HCT116 (cell line): ENCODE data around the gene PKP3. TPM values are rescaled to one million over a fixed set of nuclear protein-coding genes. Genes with fewer than 3 reads are reported as not detected.
"Not testable (repeated sequence)": the region's sequence is repeated elsewhere in the genome, so short reads cannot be mapped to it uniquely, and the experiment has no call there.

Source experiments
- ATAC-seq: fragments of 200-7000 bp; cut with Tn5 transposase; 2 replicates; pipeline ENCODE4 v1.9.1; 2020; ENCODE audit warnings: mild to moderate bottlenecking, moderate library complexity
- BruUV-seq: library from RNA; stranded (reverse); fragments of 400-500 nt; replicated peaks from 2 replicates; lab custom pipeline; 2021; lab: Mats Ljungman, UMichigan
- CTCF ChIA-PET: fragments of 300-600 bp; sonication (Branson Sonifier 250); formaldehyde crosslinking; loops from one replicate; lab custom pipeline; 2021; ENCODE audit warnings: antibody characterized with exemption; lab: Charles Lee
- POLR2A ChIA-PET: fragments of 300-600, 350-600 bp; sonication (Branson Sonifier 250); formaldehyde crosslinking; loops from one replicate; lab custom pipeline; 2021; ENCODE audit warnings: antibody characterized with exemption; lab: Charles Lee
- RAD21 ChIA-PET, 2 experiments: fragments of 300-600 bp; sonication (Branson Sonifier 250); formaldehyde crosslinking; loops; one replicate each; lab custom pipeline; 2023; ENCODE audit warnings: low total read pairs in 2 of 2; ENCODE audit not compliant: uncharacterized antibody in 2 of 2, unreplicated experiment in 2 of 2, low non-redundant PET in 1 of 2; lab: Charles Lee
- DNase-seq: peaks from one replicate; pipeline ENCODE4 v3.0.0-alpha.2; 2010; ENCODE audit warnings: low read depth, low spot score
- H2AFZ ChIP-seq: fragments of 200-600 bp; shearing (Covaris generic), sonication (generic); 2 replicates; pipeline ENCODE4 v1.6.1; 2017; ENCODE audit warnings: low read depth, mixed run types, mixed read lengths, antibody characterized with exemption, low read length; ENCODE audit not compliant: poor library complexity, severe bottlenecking
- H3K27ac ChIP-seq: 2 replicates; pipeline ENCODE4 v1.5.1; 2012; ENCODE audit warnings: low read depth, low read length
- H3K27me3 ChIP-seq: fragments of 200-600 bp; sonication (generic); 2 replicates; pipeline ENCODE4 v1.6.1; 2016; ENCODE audit warnings: mixed run types, low read length, mixed read lengths; ENCODE audit not compliant: insufficient read depth
- H3K36me3 ChIP-seq, 2 experiments: fragments of 200-500 bp in 1 of 2; fragments of 200-600 bp in 1 of 2; sonication (Bioruptor generic) in 1 of 2; sonication (generic) in 1 of 2; 2 replicates each; pipeline versions ENCODE4 v1.5.1 to v1.6.1; 2014 to 2016; ENCODE audit warnings: low read length in 2 of 2, inconsistent platforms in 1 of 2, mixed read lengths in 1 of 2, mixed run types in 1 of 2; ENCODE audit not compliant: insufficient read depth in 2 of 2, control insufficient read depth in 1 of 2
- H3K4me1 ChIP-seq, 2 experiments: fragments of 200-600 bp in 1 of 2; sonication (generic) in 1 of 2; 2 replicates each; pipeline versions ENCODE4 v1.5.1 to v1.6.1; 2012 to 2017; ENCODE audit warnings: low read length in 2 of 2, inconsistent platforms in 1 of 2, mild to moderate bottlenecking in 1 of 2, mixed read lengths in 1 of 2, mixed run types in 1 of 2, moderate library complexity in 1 of 2; ENCODE audit not compliant: insufficient read depth in 2 of 2, control insufficient read depth in 1 of 2
- H3K4me2 ChIP-seq: fragments of 200-600 bp; sonication (generic); 2 replicates; pipeline ENCODE4 v1.6.1; 2017; ENCODE audit warnings: mixed run types, low read length, mixed read lengths
- H3K4me3 ChIP-seq, 2 experiments: fragments of 200-600 bp in 1 of 2; sonication (generic) in 1 of 2; replicated peaks in 1 of 2; 2 replicates each; pipeline ENCODE4 v1.5.1; 2011 to 2016; ENCODE audit warnings: low read length in 2 of 2, control low read depth in 1 of 2, low read depth in 1 of 2, mild to moderate bottlenecking in 1 of 2, mixed read lengths in 1 of 2, mixed run types in 1 of 2
- H3K79me2 ChIP-seq: fragments of 200-600 bp; sonication (generic); 2 replicates; pipeline ENCODE4 v1.6.1; 2017; ENCODE audit warnings: mild to moderate bottlenecking, mixed run types, low read length, moderate library complexity, mixed read lengths; ENCODE audit not compliant: insufficient read depth
- H3K9ac ChIP-seq: fragments of 200-600 bp; sonication (generic); 2 replicates; pipeline ENCODE4 v1.6.1; 2016; ENCODE audit warnings: low read length, mixed read lengths
- H3K9me2 ChIP-seq: fragments of 200-600 bp; sonication (generic), shearing (Covaris generic); 2 replicates; pipeline ENCODE4 v1.6.1; 2017; ENCODE audit warnings: mixed run types, mild to moderate bottlenecking, moderate library complexity; ENCODE audit not compliant: insufficient read depth
- H3K9me3 ChIP-seq, 2 experiments: fragments of 200-500 bp in 1 of 2; fragments of 200-600 bp in 1 of 2; sonication (Bioruptor generic) in 1 of 2; sonication (generic) in 1 of 2; 2 replicates each; pipeline ENCODE4 v1.6.1; 2014 to 2017; ENCODE audit warnings: low read length in 2 of 2, mixed read lengths in 2 of 2, inconsistent platforms in 1 of 2, low read depth in 1 of 2, mild to moderate bottlenecking in 1 of 2, mixed run types in 1 of 2, moderate library complexity in 1 of 2; ENCODE audit not compliant: control insufficient read depth in 1 of 2, insufficient read depth in 1 of 2
- H4K20me1 ChIP-seq: fragments of 200-600 bp; sonication (generic), shearing (Covaris generic); 2 replicates; pipeline ENCODE4 v1.6.1; 2017; ENCODE audit warnings: mixed run types, mild to moderate bottlenecking, moderate library complexity; ENCODE audit not compliant: insufficient read depth
- CBX3 ChIP-seq: IDR thresholded peaks from 2 replicates; pipeline ENCODE4 v1.6.1; 2012; ENCODE audit warnings: low read depth
- CEBPB ChIP-seq: IDR thresholded peaks from 2 replicates; pipeline ENCODE4 v1.6.1; 2012; ENCODE audit warnings: low read depth
- EGR1 ChIP-seq: IDR thresholded peaks from 2 replicates; pipeline ENCODE4 v1.6.1; 2012; ENCODE audit warnings: low read depth
- ELF1 ChIP-seq: IDR thresholded peaks from 2 replicates; pipeline ENCODE4 v1.6.1; 2012; ENCODE audit warnings: low read depth, borderline replicate concordance
- EZH2phosphoT487 ChIP-seq: fragments of 200-600 bp; IDR thresholded peaks from 2 replicates; pipeline ENCODE4 v1.6.1; 2018; ENCODE audit warnings: antibody characterized with exemption, borderline replicate concordance
- FOSL1 ChIP-seq: IDR thresholded peaks from 2 replicates; pipeline ENCODE4 v1.6.1; 2012; ENCODE audit warnings: low read depth
- POLR2AphosphoS5 ChIP-seq: IDR thresholded peaks from 2 replicates; pipeline ENCODE4 v1.6.1; 2011; ENCODE audit warnings: mild to moderate bottlenecking, low read depth, low read length, moderate library complexity
- SIN3A ChIP-seq: IDR thresholded peaks from 2 replicates; pipeline ENCODE4 v1.6.1; 2012; ENCODE audit warnings: low read depth
- SP1 ChIP-seq: IDR thresholded peaks from 2 replicates; pipeline ENCODE4 v1.6.1; 2012; ENCODE audit warnings: low read depth
- SRF ChIP-seq: IDR thresholded peaks from 2 replicates; pipeline ENCODE4 v1.6.1; 2012; ENCODE audit warnings: low read depth
- TCF7L2 ChIP-seq: IDR thresholded peaks from 2 replicates; pipeline ENCODE4 v1.7.0; 2011; ENCODE audit warnings: borderline replicate concordance, inconsistent platforms; ENCODE audit not compliant: insufficient read depth, insufficient read length; ENCODE audit errors: extremely low read depth
- intact Hi-C: fragments of 100-400 bp; cut with micrococcal nuclease; formaldehyde crosslinking; loops from 2 replicates; pipeline ENCODE4 v1.10.0; 2022
- total RNA-seq: library from RNA; stranded (reverse); gene quantifications from one replicate; pipeline ENCODE4 v1.2.1, GENCODE V29; 2021; ENCODE audit not compliant: unreplicated experiment
- TF ChIP-seq, protein P1 (sequence below): IDR thresholded peaks from 2 replicates; pipeline ENCODE4 v1.6.1; 2011; ENCODE audit warnings: mild to moderate bottlenecking, low read length, moderate library complexity; ENCODE audit not compliant: insufficient replicate concordance; ENCODE audit errors: extremely low read depth
- TF ChIP-seq, protein P2 (sequence below): IDR thresholded peaks from 2 replicates; pipeline ENCODE4 v1.6.1; 2012
- TF ChIP-seq, protein P3 (sequence below): IDR thresholded peaks from 2 replicates; pipeline ENCODE4 v1.6.1; 2012; ENCODE audit warnings: low read depth
- TF ChIP-seq, protein P4 (sequence below): IDR thresholded peaks from 2 replicates; pipeline ENCODE4 v1.6.1; 2012

The PKP3 gene
- total RNA-seq, 1 experiment from 2014 or later, result 157 TPM

DNA sequence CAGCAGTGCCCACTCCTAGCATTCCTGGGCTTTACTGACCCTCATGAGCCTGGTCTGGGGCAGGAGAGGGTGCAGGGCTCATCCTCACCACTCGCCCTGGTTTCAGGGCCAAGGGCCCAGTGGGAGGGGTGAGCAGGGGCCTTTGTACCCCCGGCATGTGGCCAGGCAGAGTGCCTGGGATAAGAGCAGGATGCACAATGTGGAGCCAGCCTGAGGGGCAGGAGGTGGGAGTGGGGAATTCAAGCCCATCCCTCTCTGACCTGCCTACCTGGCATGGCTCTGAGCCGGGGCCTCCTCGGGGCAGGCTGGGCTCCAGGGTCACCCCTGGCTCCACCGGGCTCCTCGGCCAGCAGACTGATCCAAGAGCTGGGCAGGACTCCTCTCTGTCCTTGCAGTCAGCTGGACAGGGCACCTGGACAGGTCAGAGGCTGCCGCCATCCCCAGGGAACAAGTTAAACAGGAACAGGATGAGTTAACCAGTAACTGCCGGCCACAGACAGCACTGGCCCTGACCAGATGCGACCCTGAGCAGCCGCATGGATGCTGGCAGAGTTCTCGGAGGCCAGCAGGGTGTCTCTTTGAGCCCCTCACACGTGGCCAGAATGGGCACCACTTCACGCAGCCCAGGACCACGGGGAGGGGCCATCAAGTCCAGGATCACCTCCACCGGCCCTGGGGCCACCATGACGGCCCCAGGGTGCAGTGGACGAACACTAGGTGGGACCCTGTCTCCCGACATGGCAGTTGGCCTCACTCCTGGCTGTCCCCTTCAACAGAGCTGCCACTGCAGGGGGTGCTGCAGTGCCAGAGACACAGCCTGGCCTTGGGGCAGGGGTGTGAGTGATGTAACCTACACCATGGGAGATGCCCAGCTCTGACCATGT, 15.8 kb downstream of the PKP3 start:
- Histone ChIP-seq H3K36me3 (no peaks in the 10 kb centered on the region; a peak in 2 of 4 replicates), H3K4me1 (peaks cover 14 to 48% of the 10 kb centered on the region in 2 experiments), H3K27me3 (no peaks in the 10 kb centered on the region), H3K9ac (no peak overlapping the region), H3K4me3 (no peak overlapping the region), H3K79me2 (no peaks in the 10 kb centered on the region), H3K27ac (no peak overlapping the region), H3K9me2 (no peaks in the 10 kb centered on the region), H2AFZ (no peak overlapping the region), H4K20me1 (no peaks in the 10 kb centered on the region), H3K4me2 (no peak overlapping the region), H3K9me3 (no peaks in the 10 kb centered on the region)
- CTCF ChIA-PET, result no interaction called here
- RAD21 ChIA-PET, result no interaction called here
- no TSS peak for BruUV-seq
- POLR2A ChIA-PET, result no interaction called here
- ATAC-seq (no peak), DNase-seq (no peak)
- intact Hi-C loops, result loop anchor here (5.0 kb wide), 1 partner anchor 37 kb away; no protein-coding TSS in a partner anchor
- TF ChIP-seq SIN3A, result no peak
- TF ChIP-seq, protein P1, sequence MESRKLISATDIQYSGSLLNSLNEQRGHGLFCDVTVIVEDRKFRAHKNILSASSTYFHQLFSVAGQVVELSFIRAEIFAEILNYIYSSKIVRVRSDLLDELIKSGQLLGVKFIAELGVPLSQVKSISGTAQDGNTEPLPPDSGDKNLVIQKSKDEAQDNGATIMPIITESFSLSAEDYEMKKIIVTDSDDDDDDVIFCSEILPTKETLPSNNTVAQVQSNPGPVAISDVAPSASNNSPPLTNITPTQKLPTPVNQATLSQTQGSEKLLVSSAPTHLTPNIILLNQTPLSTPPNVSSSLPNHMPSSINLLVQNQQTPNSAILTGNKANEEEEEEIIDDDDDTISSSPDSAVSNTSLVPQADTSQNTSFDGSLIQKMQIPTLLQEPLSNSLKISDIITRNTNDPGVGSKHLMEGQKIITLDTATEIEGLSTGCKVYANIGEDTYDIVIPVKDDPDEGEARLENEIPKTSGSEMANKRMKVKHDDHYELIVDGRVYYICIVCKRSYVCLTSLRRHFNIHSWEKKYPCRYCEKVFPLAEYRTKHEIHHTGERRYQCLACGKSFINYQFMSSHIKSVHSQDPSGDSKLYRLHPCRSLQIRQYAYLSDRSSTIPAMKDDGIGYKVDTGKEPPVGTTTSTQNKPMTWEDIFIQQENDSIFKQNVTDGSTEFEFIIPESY, result no peak
- TF ChIP-seq CBX3, result no peak
- no peak for TF ChIP-seq FOSL1
- no peak for TF ChIP-seq EGR1
- TF ChIP-seq TCF7L2, result no peak
- TF ChIP-seq, protein P2, sequence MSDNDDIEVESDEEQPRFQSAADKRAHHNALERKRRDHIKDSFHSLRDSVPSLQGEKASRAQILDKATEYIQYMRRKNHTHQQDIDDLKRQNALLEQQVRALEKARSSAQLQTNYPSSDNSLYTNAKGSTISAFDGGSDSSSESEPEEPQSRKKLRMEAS, result no peak
- TF ChIP-seq ELF1, result no peak
- TF ChIP-seq SP1, result no peak
- TF ChIP-seq, protein P3, sequence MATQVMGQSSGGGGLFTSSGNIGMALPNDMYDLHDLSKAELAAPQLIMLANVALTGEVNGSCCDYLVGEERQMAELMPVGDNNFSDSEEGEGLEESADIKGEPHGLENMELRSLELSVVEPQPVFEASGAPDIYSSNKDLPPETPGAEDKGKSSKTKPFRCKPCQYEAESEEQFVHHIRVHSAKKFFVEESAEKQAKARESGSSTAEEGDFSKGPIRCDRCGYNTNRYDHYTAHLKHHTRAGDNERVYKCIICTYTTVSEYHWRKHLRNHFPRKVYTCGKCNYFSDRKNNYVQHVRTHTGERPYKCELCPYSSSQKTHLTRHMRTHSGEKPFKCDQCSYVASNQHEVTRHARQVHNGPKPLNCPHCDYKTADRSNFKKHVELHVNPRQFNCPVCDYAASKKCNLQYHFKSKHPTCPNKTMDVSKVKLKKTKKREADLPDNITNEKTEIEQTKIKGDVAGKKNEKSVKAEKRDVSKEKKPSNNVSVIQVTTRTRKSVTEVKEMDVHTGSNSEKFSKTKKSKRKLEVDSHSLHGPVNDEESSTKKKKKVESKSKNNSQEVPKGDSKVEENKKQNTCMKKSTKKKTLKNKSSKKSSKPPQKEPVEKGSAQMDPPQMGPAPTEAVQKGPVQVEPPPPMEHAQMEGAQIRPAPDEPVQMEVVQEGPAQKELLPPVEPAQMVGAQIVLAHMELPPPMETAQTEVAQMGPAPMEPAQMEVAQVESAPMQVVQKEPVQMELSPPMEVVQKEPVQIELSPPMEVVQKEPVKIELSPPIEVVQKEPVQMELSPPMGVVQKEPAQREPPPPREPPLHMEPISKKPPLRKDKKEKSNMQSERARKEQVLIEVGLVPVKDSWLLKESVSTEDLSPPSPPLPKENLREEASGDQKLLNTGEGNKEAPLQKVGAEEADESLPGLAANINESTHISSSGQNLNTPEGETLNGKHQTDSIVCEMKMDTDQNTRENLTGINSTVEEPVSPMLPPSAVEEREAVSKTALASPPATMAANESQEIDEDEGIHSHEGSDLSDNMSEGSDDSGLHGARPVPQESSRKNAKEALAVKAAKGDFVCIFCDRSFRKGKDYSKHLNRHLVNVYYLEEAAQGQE, result no peak
- TF ChIP-seq CEBPB, result no peak
- TF ChIP-seq POLR2AphosphoS5, result no peak
- TF ChIP-seq SRF, result no peak
- TF ChIP-seq EZH2phosphoT487, result no peak
- TF ChIP-seq, protein P4, sequence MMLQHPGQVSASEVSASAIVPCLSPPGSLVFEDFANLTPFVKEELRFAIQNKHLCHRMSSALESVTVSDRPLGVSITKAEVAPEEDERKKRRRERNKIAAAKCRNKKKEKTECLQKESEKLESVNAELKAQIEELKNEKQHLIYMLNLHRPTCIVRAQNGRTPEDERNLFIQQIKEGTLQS, result no peak

DNA sequence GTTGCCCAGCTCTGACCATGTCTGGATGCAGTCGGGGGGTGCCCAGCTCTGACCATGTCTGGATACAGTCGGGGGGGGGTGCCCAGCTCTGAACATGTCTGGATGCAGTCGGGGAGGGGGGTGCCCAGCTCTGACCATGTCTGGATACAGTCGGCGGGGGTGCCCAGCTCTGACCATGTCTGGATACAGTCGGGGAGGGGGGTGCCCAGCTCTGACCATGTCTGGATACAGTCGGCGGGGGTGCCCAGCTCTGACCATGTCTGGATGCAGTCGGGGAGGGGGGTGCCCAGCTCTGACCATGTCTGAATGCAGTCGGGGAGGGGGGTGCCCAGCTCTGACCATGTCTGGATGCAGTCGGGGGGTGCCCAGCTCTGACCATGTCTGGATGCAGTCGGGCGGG, 16.7 kb downstream of the PKP3 start:
- ATAC-seq, H3K4me3 ChIP-seq, H3K79me2 ChIP-seq, H3K4me2 ChIP-seq, CTCF ChIA-PET, H2AFZ ChIP-seq, H3K9me2 ChIP-seq, H3K27me3 ChIP-seq, H3K9me3 ChIP-seq, RAD21 ChIA-PET, H3K9ac ChIP-seq, H3K27ac ChIP-seq, H3K36me3 ChIP-seq, BruUV-seq, H4K20me1 ChIP-seq, intact Hi-C loops, DNase-seq, POLR2A ChIA-PET: not testable (repeated sequence)
- H3K4me1 ChIP-seq, result peaks cover 20 to 50% of the 10 kb centered on the region in 2 experiments
